KOPT-K1 (cell line): ENCODE measurements around the gene TBC1D20.
"Not testable (repeated sequence)": the region's sequence is repeated elsewhere in the genome, so short reads cannot be mapped to it uniquely, and the experiment has no call there.

Source experiments
- H3K27ac ChIP-seq: fragments of 200-600 bp; sonication (generic); 2 replicates; pipeline ENCODE4 v1.5.1; 2016; ENCODE audit warnings: antibody characterized with exemption, mild to moderate bottlenecking, low read depth, low read length; ENCODE audit not compliant: poor library complexity, severe bottlenecking
- H3K36me3 ChIP-seq: fragments of 200-600 bp; sonication (generic); 2 replicates; pipeline ENCODE4 v1.5.1; 2017; ENCODE audit warnings: antibody characterized with exemption, mild to moderate bottlenecking, low read length, moderate library complexity; ENCODE audit not compliant: insufficient read depth
- H3K9me3 ChIP-seq: fragments of 200-600 bp; sonication (generic); 2 replicates; pipeline ENCODE4 v1.5.1; 2017; ENCODE audit warnings: antibody characterized with exemption, low read length, mild to moderate bottlenecking; ENCODE audit not compliant: insufficient read depth, poor library complexity, severe bottlenecking

The TBC1D20 gene

DNA sequence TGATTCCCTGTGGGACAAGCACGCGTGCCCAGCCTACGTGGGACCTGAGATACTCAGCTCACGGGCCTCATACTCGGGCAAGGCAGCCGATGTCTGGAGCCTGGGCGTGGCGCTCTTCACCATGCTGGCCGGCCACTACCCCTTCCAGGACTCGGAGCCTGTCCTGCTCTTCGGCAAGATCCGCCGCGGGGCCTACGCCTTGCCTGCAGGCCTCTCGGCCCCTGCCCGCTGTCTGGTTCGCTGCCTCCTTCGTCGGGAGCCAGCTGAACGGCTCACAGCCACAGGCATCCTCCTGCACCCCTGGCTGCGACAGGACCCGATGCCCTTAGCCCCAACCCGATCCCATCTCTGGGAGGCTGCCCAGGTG lies 66.1 kb downstream of the TBC1D20 start:
- no peak overlapping the region for H3K27ac ChIP-seq
- no peaks in the 10 kb centered on the region for H3K9me3 ChIP-seq
- peaks cover 72% of the 10 kb centered on the region for H3K36me3 ChIP-seq

DNA sequence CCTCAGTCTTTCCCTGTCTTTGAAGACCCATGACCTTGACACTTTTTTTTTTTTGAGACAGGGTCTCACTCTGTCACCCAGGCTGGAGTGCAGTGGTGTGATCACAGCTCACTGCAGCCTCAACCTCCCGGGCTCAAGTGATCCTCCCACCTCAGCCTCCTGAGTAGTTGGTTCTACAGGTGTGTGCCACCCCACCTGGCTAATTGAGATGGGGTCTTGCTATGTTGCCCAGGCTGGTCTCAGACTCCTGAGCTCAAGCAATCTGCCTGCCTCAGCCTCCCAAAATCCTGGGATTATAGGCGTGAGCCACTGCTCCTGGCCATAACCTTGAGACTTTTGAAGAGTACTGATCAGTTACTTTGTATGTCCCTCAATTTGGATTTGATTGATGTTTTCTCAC lies 69.0 kb downstream of the TBC1D20 start:
- not testable (repeated sequence) for H3K27ac ChIP-seq, H3K9me3 ChIP-seq
- H3K36me3 ChIP-seq = peaks cover 97% of the 10 kb centered on the region

DNA sequence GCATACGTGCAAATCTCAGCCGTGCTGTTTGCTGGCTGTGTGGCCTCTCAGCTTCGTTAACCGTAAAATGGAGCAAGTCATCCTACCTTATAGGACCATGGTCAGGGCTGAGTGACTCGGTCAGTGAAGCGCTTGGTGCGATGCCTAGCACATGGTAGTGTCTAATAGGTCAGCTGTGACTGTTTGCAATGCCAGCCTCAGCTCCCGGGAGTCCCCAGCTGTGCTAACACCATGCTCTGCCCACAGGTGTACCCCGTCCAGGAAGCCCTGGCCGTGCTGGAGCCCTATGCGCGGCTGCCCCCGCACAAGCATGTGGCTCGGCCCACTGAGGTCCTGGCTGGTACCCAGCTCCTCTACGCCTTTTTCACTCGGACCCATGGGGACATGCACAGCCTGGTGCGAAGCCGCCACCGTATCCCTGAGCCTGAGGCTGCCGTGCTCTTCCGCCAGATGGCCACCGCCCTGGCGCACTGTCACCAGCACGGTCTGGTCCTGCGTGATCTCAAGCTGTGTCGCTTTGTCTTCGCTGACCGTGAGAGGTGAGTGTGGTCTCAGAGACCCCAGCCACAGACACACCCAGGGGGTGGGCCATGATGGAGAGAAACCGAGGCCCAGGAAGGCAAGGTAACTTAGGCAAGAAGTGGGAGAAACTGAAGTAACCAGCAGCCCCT lies 71.2 kb downstream of the TBC1D20 start:
- no peaks in the 10 kb centered on the region for H3K9me3 ChIP-seq
- H3K27ac ChIP-seq = no peak overlapping the region
- peaks cover 88% of the 10 kb centered on the region for H3K36me3 ChIP-seq

DNA sequence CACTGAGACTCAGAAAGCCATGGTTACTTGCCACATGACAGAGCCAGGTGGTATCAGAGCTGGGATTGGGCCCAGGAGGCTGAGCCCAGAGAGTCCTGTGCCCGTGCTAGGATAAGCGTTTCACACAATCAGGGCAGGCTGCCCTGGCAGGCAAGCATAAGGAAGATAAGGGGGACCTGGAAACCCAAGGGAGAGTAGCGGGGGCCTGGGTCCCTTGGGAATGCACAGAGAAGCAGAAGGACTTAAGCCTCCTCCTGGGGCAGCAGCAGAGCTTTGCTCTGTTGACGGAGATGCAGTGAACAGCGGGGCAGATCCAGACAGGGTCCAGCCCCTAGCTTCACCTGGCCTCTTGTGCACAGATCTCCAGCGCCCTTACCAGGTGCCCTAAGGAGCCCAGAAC lies 73.1 kb downstream of the TBC1D20 start:
- Histone ChIP-seq H3K9me3 (no peaks in the 10 kb centered on the region), H3K27ac (no peak overlapping the region), H3K36me3 (peaks cover 68% of the 10 kb centered on the region)

DNA sequence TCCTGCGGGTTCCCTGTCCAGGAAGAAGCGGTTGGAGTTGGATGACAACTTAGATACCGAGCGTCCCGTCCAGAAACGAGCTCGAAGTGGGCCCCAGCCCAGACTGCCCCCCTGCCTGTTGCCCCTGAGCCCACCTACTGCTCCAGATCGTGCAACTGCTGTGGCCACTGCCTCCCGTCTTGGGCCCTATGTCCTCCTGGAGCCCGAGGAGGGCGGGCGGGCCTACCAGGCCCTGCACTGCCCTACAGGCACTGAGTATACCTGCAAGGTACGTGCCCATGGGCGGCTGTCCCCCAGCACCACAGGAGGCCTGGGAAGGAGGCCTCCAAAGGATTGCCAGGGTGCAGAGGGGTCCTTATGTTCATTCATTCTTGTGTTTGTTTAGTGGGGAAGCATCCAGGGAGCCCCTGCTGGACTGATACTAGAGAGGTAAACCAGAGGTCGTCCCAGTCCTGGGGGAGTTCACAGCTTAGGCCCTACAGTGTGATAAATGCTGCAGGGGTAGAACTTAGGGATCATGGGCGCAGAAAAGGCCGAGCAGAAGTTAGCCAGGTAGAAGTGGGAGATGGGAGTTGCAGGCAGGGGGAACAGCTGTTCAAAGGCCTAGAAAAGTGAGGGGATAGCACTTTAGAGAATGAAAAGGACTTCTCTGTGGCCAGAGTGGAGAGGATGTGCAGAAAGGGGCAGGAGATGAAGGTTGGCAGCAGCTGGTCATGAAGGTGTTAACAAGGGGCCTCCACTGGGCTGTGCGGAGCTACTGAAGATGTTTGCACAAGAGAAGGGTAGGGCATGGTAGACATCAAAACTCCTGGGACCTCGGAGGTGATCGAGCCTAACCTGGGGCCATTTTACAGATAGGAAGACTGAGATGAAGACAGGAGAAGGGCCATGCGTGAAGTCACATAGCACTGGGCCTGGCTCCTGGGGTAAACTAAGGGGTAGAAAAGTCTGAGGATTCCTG lies 74.0 kb downstream of the TBC1D20 start:
- no peak overlapping the region for H3K27ac ChIP-seq
- no peaks in the 10 kb centered on the region for H3K9me3 ChIP-seq
- H3K36me3 ChIP-seq = peaks cover 59% of the 10 kb centered on the region

DNA sequence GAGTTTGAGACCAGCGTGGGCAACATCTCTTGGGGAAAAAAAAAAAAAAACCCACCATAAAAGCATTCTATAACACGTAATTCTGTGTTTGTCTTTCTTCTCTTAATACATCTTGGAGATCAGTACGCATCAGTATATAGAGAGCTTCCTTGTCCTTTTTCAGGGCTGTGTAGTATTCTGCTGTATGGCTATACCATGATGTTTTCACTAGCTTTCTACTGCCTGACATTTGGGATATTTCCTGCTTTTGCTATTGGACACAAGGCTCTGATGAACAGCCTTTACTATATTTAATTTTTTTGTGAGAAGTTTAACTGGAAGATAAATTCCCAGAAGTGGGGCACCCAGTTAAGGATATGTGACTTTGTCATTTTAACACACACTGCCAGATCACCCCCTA lies 74.8 kb downstream of the TBC1D20 start:
- Histone ChIP-seq H3K9me3 (no peaks in the 10 kb centered on the region), H3K36me3 (peaks cover 51% of the 10 kb centered on the region), H3K27ac (no peak overlapping the region)

DNA sequence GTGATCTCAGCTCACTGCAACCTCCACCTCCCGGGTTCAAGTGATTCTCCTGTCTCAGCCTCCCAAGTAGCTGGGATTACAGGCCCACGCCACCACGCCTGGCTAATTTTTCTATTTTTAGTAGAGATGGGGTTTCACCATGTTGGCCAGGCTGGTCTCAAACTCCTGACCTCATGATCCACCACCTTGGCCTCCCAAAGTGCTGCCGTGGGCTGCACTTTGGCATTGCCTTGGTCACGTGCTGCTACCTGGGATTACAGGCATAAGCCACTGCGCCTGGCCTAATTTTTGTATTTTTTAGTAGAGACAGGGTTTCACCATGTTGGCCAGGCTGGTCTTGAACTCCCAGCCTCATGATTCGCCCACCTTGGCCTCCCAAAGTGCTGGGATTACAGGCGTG lies 75.7 kb downstream of the TBC1D20 start:
- not testable (repeated sequence) for H3K27ac ChIP-seq, H3K9me3 ChIP-seq
- H3K36me3 ChIP-seq = peaks cover 43% of the 10 kb centered on the region
